SK-N-SH (cell line): Measurements from ENCODE around the gene ISOC2.

Experiments
- POLR2AphosphoS5 ChIP-seq: IDR thresholded peaks from 2 replicates; pipeline ENCODE4 v1.6.1; 2012; ENCODE audit warnings: low read depth, low read length
- SMC3 ChIP-seq: IDR thresholded peaks from 2 replicates; pipeline ENCODE4 v1.6.1; 2012; ENCODE audit warnings: low read depth, low read length, improper control_type of control experiment

DNA sequence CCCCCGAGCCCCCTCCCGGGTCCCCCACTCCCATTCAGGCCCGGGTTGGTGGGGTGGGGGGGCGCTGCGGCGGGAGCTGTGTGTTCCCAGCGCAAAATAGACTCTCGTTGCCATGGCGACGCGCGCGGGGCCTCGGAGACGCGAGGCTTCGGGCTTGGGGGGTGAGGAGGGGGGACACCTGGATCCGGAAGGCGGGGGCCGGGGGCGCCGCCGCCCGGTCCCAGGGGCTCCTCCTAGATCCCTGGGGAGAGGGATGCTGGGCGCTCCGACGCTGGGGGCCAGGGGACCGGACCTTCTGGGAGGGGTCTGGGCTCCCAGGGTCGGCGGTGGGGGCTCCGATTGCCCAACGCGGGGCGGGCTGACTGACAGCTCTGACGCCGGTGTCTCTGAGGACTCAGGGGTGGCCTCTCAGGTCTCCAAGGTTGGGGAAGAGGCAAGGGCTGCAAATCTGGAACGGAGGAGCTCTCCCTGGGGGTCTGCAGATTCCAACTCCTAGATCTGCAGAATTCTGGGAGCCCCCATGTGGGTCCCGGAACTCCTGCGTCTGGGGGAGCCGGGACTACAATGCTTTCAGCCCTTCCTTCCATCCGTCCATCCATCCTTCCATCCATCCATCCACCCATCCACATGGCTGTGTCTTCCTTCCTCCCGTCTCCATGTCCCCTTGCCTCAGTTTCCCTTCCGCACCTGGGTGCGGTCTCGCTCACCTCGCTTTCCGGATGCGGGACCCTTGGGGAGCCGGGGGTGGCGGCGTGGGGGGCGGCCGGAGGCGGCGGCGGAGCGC, 9.3 kb downstream of the ISOC2 start:
- TF ChIP-seq POLR2AphosphoS5 (no peak), SMC3 (no peak)
